HepG2 (cell line): Measurements from ENCODE around the gene C3orf70. TPM values are rescaled to one million over a fixed set of nuclear protein-coding genes. Genes with fewer than 3 reads are reported as not detected.

Experiments
- AKAP8 ChIP-seq: sonication (generic); formaldehyde crosslinking; IDR thresholded peaks from 2 replicates; pipeline ENCODE4 v1.5.1; 2020; ENCODE audit warnings: mild to moderate bottlenecking, missing genetic modification reagents
- ARNT2 ChIP-seq: sonication (generic); formaldehyde crosslinking; IDR thresholded peaks from 2 replicates; pipeline ENCODE4 v1.8.0; 2022; ENCODE audit warnings: mild to moderate bottlenecking, low read depth, missing genetic modification reagents, moderate library complexity
- ASH2L ChIP-seq: fragments of 300-600, 200-600 bp; sonication (generic); IDR thresholded peaks from 2 replicates; pipeline ENCODE4 v1.7.0; 2017; ENCODE audit warnings: low read depth, mild to moderate bottlenecking, moderate library complexity, mixed read lengths, low read length; ENCODE audit not compliant: insufficient read length
- BORCS8-MEF2B ChIP-seq: sonication (generic); formaldehyde crosslinking; IDR thresholded peaks from 2 replicates; pipeline ENCODE4 v1.8.0; 2022; ENCODE audit warnings: mild to moderate bottlenecking, missing genetic modification reagents
- DMAP1 ChIP-seq: IDR thresholded peaks from 2 replicates; pipeline ENCODE4 v1.6.1; 2016
- IRX3 ChIP-seq: sonication (generic); formaldehyde crosslinking; IDR thresholded peaks from 2 replicates; pipeline ENCODE4 v1.8.1; 2023; ENCODE audit warnings: mild to moderate bottlenecking, low read depth, missing genetic modification reagents, borderline replicate concordance
- NFKB2 ChIP-seq: sonication (generic); formaldehyde crosslinking; IDR thresholded peaks from 2 replicates; pipeline ENCODE4 v1.4.0; 2020; ENCODE audit warnings: missing genetic modification reagents, borderline replicate concordance
- POLR2G ChIP-seq: fragments of 200-400 bp; formaldehyde crosslinking; IDR thresholded peaks from 2 replicates; pipeline ENCODE4 v1.6.1; 2018; ENCODE audit warnings: mild to moderate bottlenecking, low read depth, low read length, moderate library complexity
- RFX5 ChIP-seq: IDR thresholded peaks from 2 replicates; pipeline ENCODE4 v1.6.1; 2011; ENCODE audit warnings: low read depth, low read length, improper control_type of control experiment
- SALL2 ChIP-seq: sonication (generic); formaldehyde crosslinking; IDR thresholded peaks from 2 replicates; pipeline ENCODE4 v1.8.1; 2023; ENCODE audit warnings: mild to moderate bottlenecking, missing genetic modification reagents, inconsistent platforms
- ZC3H13 ChIP-seq: sonication (generic); formaldehyde crosslinking; IDR thresholded peaks from 2 replicates; pipeline ENCODE4 v1.8.1; 2023; ENCODE audit warnings: mild to moderate bottlenecking, missing genetic modification reagents, moderate library complexity
- ZFAT ChIP-seq: sonication (generic); formaldehyde crosslinking; conservative IDR thresholded peaks from 2 replicates; pipeline ENCODE4 v1.8.1; 2023; ENCODE audit warnings: missing genetic modification reagents, inconsistent platforms
- ZFY ChIP-seq: sonication (generic); formaldehyde crosslinking; IDR thresholded peaks from 2 replicates; pipeline ENCODE4 v1.4.0; 2020; ENCODE audit warnings: missing genetic modification reagents
- ZNF253 ChIP-seq: sonication (generic); formaldehyde crosslinking; IDR thresholded peaks from 2 replicates; pipeline ENCODE4 v1.8.0; 2022; ENCODE audit warnings: mild to moderate bottlenecking, missing genetic modification reagents, borderline replicate concordance
- ZNF263 ChIP-seq: sonication (generic); formaldehyde crosslinking; IDR thresholded peaks from 2 replicates; pipeline ENCODE4 v1.4.0; 2020; ENCODE audit warnings: missing genetic modification reagents
- ZNF350 ChIP-seq: sonication (generic); formaldehyde crosslinking; IDR thresholded peaks from 2 replicates; pipeline ENCODE4 v1.4.0; 2020; ENCODE audit warnings: mild to moderate bottlenecking, low read depth, missing genetic modification reagents, borderline replicate concordance
- ZNF567 ChIP-seq: sonication (generic); formaldehyde crosslinking; IDR thresholded peaks from 2 replicates; pipeline ENCODE4 v1.8.1; 2023; ENCODE audit warnings: mild to moderate bottlenecking, missing genetic modification reagents, borderline replicate concordance
- polyA plus RNA-seq, 8 experiments: library from polyadenylated mRNA; depleted of rRNA in 3 of 8; stranded (reverse) in 7 of 8; unstranded in 1 of 8; fragments of >200 nt; fragmentation: Illumina TruSeq in 4 of 8; extraction: Trizol in 4 of 8; gene quantifications; 2 replicates each; pipeline versions ENCODE4 v1.2.1 to v1.2.3, GENCODE V29; 2011 to 2016; ENCODE audit warnings: low read depth in 4 of 8, missing spikeins in 1 of 8, mixed read lengths in 1 of 8; ENCODE audit not compliant: insufficient read depth in 1 of 8
- total RNA-seq, 5 experiments: library from RNA; depleted of rRNA; stranded (reverse); fragments of >200 nt; fragmentation: Illumina TruSeq; extraction: Trizol; gene quantifications; 2 replicates each; pipeline ENCODE4 v1.2.3, GENCODE V29; 2016; ENCODE audit warnings: low read depth in 1 of 5
- TF ChIP-seq, protein P1 (sequence below): sonication (generic); formaldehyde crosslinking; IDR thresholded peaks from 2 replicates; pipeline ENCODE4 v1.4.0; 2020; ENCODE audit warnings: missing genetic modification reagents
- TF ChIP-seq, protein P2 (sequence below): sonication (generic); formaldehyde crosslinking; IDR thresholded peaks from 2 replicates; pipeline ENCODE4 v1.5.0; 2020; ENCODE audit warnings: missing genetic modification reagents
- TF ChIP-seq, protein P3 (sequence below): sonication (generic); formaldehyde crosslinking; IDR thresholded peaks from 2 replicates; pipeline ENCODE4 v1.8.0; 2022; ENCODE audit warnings: mild to moderate bottlenecking, missing genetic modification reagents, moderate library complexity
- TF ChIP-seq, protein P4 (sequence below): sonication (generic); formaldehyde crosslinking; IDR thresholded peaks from 2 replicates; pipeline ENCODE4 v1.4.0; 2020; ENCODE audit warnings: missing genetic modification reagents

Gene C3orf70
- total and polyA plus RNA-seq, 2 of the 13 experiments (the other 11 are each of a cell fraction or from before 2014, with no cell fraction given), result 0.79 to 2.4 TPM

DNA sequence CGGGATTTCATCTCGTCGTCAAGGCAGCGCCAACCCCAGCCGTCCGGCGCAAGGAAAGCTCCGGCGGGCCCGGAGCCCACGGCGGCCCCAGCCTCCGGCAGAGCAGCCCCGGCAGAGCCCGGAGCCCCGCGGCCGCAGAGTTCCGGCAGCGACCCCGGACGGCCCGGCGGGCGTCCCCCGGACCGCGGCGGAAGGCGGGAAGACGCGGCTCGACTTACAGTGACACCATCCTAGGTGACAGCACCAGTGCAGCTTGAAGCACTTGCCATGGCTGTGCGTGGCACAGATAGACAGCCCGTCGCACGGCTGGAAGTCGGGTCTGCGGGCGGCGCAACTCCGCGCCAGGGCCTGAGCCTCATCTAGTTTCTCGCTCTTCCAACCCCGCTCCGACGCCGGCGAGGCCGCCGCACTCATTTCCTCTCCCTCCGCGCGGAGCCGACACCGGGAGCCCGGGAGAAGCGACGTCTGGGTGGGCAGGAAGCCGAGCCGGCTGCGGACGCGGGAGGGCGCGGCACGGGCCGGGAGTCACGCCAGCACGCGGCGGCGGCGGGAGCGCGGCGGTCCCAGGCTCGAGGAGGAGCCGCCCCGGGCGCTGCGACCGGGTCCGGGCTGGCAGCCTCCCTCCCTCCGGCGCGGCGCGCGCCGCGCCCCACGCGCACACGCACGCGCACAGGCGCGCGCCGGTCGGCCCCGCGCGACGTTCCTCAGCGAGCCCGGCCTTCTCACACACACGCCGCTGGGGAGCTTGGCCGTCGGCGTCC is at the start of gene C3orf70 (continued):
- TF ChIP-seq, protein P1, sequence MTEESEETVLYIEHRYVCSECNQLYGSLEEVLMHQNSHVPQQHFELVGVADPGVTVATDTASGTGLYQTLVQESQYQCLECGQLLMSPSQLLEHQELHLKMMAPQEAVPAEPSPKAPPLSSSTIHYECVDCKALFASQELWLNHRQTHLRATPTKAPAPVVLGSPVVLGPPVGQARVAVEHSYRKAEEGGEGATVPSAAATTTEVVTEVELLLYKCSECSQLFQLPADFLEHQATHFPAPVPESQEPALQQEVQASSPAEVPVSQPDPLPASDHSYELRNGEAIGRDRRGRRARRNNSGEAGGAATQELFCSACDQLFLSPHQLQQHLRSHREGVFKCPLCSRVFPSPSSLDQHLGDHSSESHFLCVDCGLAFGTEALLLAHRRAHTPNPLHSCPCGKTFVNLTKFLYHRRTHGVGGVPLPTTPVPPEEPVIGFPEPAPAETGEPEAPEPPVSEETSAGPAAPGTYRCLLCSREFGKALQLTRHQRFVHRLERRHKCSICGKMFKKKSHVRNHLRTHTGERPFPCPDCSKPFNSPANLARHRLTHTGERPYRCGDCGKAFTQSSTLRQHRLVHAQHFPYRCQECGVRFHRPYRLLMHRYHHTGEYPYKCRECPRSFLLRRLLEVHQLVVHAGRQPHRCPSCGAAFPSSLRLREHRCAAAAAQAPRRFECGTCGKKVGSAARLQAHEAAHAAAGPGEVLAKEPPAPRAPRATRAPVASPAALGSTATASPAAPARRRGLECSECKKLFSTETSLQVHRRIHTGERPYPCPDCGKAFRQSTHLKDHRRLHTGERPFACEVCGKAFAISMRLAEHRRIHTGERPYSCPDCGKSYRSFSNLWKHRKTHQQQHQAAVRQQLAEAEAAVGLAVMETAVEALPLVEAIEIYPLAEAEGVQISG (CRISPR knock-in tag), result peak; percentile 50
- TF ChIP-seq, protein P2, sequence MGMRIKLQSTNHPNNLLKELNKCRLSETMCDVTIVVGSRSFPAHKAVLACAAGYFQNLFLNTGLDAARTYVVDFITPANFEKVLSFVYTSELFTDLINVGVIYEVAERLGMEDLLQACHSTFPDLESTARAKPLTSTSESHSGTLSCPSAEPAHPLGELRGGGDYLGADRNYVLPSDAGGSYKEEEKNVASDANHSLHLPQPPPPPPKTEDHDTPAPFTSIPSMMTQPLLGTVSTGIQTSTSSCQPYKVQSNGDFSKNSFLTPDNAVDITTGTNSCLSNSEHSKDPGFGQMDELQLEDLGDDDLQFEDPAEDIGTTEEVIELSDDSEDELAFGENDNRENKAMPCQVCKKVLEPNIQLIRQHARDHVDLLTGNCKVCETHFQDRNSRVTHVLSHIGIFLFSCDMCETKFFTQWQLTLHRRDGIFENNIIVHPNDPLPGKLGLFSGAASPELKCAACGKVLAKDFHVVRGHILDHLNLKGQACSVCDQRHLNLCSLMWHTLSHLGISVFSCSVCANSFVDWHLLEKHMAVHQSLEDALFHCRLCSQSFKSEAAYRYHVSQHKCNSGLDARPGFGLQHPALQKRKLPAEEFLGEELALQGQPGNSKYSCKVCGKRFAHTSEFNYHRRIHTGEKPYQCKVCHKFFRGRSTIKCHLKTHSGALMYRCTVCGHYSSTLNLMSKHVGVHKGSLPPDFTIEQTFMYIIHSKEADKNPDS, result no peak
- TF ChIP-seq ZNF263 (CRISPR knock-in tag) (peak; percentile 25; the same call in 1 of the 2 replicates), POLR2G (peak; percentile 43; the same call in 1 of the 2 replicates), ZFY (CRISPR knock-in tag) (peak; percentile 80), BORCS8-MEF2B (peak; percentile 41; the same call in 1 of the 2 replicates), RFX5 (no peak), AKAP8 (CRISPR knock-in tag) (0 out of 2 replicates have a peak, but pooled peaks have one; percentile 42), ARNT2 (CRISPR knock-in tag) (peak; percentile 86), ASH2L (peak; percentile 48), ZFAT (CRISPR knock-in tag) (0 out of 2 replicates have a peak, but pooled peaks have one; percentile 27), DMAP1 (CRISPR knock-in tag) (no peak), ZNF567 (CRISPR knock-in tag) (0 out of 2 replicates have a peak, but pooled peaks have one; percentile 53), IRX3 (peak; percentile 85; the same call in 1 of the 2 replicates), SALL2 (CRISPR knock-in tag) (peak; percentile 57; the same call in 1 of the 2 replicates), NFKB2 (CRISPR knock-in tag) (peak; percentile 72; the same call in 1 of the 2 replicates), ZNF350 (CRISPR knock-in tag) (peak; percentile 44; the same call in 1 of the 2 replicates), ZC3H13 (0 out of 2 replicates have a peak, but pooled peaks have one; percentile 64), ZNF253 (CRISPR knock-in tag) (0 out of 2 replicates have a peak, but pooled peaks have one; percentile 27)
- TF ChIP-seq, protein P3, sequence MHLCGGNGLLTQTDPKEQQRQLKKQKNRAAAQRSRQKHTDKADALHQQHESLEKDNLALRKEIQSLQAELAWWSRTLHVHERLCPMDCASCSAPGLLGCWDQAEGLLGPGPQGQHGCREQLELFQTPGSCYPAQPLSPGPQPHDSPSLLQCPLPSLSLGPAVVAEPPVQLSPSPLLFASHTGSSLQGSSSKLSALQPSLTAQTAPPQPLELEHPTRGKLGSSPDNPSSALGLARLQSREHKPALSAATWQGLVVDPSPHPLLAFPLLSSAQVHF (CRISPR knock-in tag), result peak; percentile 59; the same call in 1 of the 2 replicates
- TF ChIP-seq, protein P4, sequence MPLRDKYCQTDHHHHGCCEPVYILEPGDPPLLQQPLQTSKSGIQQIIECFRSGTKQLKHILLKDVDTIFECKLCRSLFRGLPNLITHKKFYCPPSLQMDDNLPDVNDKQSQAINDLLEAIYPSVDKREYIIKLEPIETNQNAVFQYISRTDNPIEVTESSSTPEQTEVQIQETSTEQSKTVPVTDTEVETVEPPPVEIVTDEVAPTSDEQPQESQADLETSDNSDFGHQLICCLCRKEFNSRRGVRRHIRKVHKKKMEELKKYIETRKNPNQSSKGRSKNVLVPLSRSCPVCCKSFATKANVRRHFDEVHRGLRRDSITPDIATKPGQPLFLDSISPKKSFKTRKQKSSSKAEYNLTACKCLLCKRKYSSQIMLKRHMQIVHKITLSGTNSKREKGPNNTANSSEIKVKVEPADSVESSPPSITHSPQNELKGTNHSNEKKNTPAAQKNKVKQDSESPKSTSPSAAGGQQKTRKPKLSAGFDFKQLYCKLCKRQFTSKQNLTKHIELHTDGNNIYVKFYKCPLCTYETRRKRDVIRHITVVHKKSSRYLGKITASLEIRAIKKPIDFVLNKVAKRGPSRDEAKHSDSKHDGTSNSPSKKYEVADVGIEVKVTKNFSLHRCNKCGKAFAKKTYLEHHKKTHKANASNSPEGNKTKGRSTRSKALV (CRISPR knock-in tag), result peak; percentile 75; the same call in 1 of the 2 replicates
